ENCODE measurements around the gene STUB1. TPM values are rescaled to one million over a fixed set of nuclear protein-coding genes. Genes with fewer than 3 reads are reported as not detected.

STUB1 gene
- total and polyA plus RNA-seq, 2 experiments from 2014 or later: 201 to 207 TPM

DNA sequence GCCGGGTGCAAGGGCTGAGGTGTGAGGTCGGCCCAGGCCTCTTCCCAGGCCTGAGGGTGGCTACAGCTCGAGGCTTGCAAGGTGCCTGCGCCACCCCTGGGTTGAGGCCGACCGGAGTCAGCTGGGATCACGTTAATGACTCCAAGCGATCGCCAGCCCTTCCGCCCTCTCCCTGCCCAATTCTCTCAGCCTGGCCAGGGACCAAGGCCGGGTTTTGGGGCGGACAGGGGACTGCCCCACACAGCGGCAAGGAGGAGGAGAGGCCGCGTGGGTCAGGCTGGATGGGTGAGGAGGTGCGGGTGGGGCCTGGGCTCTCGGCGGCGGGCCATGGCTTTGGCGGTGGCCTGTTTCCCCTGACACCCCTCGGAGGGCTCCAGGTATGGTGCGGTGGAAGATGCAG, 13.2 kb downstream of the STUB1 start:
- no peak overlapping the region for H3K4me3 ChIP-seq
- H3K9me3 ChIP-seq (ENCODE audit: low read depth): no peaks in the 10 kb centered on the region
- TF ChIP-seq EZH2phosphoT487 (IDR thresholded peaks at IDR 0.05; ENCODE audit: insufficient read depth, low read depth) (no peak), EZH2 (IDR thresholded peaks at IDR 0.05; ENCODE audit: insufficient read depth, poor library complexity, severe bottlenecking) (no peak)
- H2AFZ ChIP-seq: no peak overlapping the region
- no peaks in the 10 kb centered on the region for H3K36me3 ChIP-seq (ENCODE audit: low read depth)
- H3K79me2 ChIP-seq (ENCODE audit: insufficient read depth): peaks cover 15% of the 10 kb centered on the region
- in situ Hi-C loops (cut with MboI): no loop called here
- 50 to 55% methylated on average over 17 to 21 of the region's 22 CpGs for WGBS, 2 experiments (ENCODE audit: low coverage in 1 of 2, low lambda C conversion rate in 2 of 2, missing lambda C conversion rate in 2 of 2)
- H3K27me3 ChIP-seq (replicated peaks; ENCODE audit: insufficient read depth): peaks cover 19% of the 10 kb centered on the region
- H3F3A ChIP-seq (ENCODE audit: insufficient read depth): no peaks in the 10 kb centered on the region
- no peak for DNase-seq
- no peak overlapping the region for H3K4me2 ChIP-seq (ENCODE audit: unreplicated experiment)
- H4K20me1 ChIP-seq (ENCODE audit: insufficient read depth): no peaks in the 10 kb centered on the region
- peaks cover 8% of the 10 kb centered on the region; the same call in 1 of the 2 replicates for H3K4me1 ChIP-seq (ENCODE audit: insufficient read depth)
- H3K9me2 ChIP-seq (ENCODE audit: insufficient read depth): no peaks in the 10 kb centered on the region
- H3K9ac ChIP-seq: no peak overlapping the region
- no peak overlapping the region for H3K27ac ChIP-seq

DNA sequence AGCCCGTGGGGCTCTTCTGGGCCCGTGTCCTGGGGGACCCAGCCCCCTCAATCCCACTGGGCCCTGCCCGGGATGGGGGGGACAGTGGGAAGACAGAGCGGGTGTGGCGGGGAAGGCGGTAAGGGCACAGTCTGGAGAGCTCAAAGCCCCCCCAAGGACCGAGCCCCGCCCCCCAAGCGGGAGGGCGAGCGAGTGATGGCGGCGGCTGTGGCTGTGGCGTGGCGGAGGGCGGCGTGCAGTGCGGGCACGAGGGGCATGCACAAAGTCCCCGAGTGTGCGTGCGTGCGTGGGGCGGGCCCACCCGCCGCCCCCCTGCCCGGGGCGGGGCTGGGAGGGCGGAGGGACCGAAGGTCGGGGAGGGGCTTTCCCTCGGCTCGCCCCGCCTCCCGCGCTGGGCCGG, 13.6 kb downstream of the STUB1 start:
- WGBS, 2 experiments (ENCODE audit: low coverage in 1 of 2, low lambda C conversion rate in 2 of 2, missing lambda C conversion rate in 2 of 2): 13 to 17% methylated on average over 7 to 22 of the region's 37 CpGs
- H3K4me1 ChIP-seq (ENCODE audit: insufficient read depth): peaks cover 8% of the 10 kb centered on the region; the same call in 1 of the 2 replicates
- peaks cover 11% of the 10 kb centered on the region for H3K79me2 ChIP-seq (ENCODE audit: insufficient read depth)
- no peaks in the 10 kb centered on the region for H4K20me1 ChIP-seq (ENCODE audit: insufficient read depth)
- H3K9me3 ChIP-seq (ENCODE audit: low read depth): no peaks in the 10 kb centered on the region
- peaks cover 19% of the 10 kb centered on the region for H3K27me3 ChIP-seq (replicated peaks; ENCODE audit: insufficient read depth)
- no peak overlapping the region for H3K9ac ChIP-seq
- no peak overlapping the region for H2AFZ ChIP-seq
- no peaks in the 10 kb centered on the region for H3F3A ChIP-seq (ENCODE audit: insufficient read depth)
- H3K9me2 ChIP-seq (ENCODE audit: insufficient read depth): no peaks in the 10 kb centered on the region
- no peak for DNase-seq
- H3K27ac ChIP-seq: no peak overlapping the region
- H3K4me2 ChIP-seq (ENCODE audit: unreplicated experiment): no peak overlapping the region
- H3K36me3 ChIP-seq (ENCODE audit: low read depth): no peaks in the 10 kb centered on the region
- no peak for TF ChIP-seq EZH2 (IDR thresholded peaks at IDR 0.05; ENCODE audit: insufficient read depth, poor library complexity, severe bottlenecking)
- TF ChIP-seq EZH2phosphoT487 (IDR thresholded peaks at IDR 0.05; ENCODE audit: insufficient read depth, low read depth): no peak
- in situ Hi-C loops (cut with MboI): no loop called here
- no peak overlapping the region for H3K4me3 ChIP-seq

DNA sequence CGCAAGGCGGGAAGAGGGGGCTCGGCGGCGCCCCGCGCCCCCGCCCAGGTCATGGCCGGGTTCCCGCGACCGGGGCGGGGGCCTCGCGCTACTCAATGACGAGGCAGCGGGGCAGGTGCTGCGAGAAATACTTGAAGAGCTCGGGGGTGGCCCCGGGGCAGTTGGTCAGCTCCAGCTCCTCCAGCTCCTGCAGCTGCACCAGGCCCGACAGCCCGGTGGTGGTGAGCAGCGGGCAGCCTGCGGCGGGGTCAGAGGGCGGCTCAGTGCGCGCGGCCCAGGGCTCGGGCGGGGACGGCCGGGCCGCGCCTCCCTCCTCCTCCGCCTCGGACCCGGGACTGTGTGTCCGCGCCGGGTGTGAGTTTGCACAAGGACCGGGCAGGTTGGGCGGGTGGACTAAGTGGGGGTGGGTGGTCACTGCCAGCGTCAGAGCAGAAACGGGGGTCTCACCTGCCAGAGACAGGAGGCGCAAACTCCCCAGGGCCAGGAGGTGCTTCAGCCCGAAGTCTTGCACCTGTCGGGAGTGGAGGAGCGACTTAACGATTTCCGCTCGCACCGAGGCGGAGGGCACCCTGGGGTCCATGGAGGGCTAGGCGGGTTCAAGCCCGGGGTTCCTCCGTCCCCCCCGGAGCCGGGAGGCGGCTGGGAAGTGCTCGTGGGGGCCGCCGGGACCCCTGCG, 14.1 kb downstream of the STUB1 start:
- DNase-seq: no peak
- H3K4me1 ChIP-seq (ENCODE audit: insufficient read depth): peaks cover 7% of the 10 kb centered on the region; the same call in 1 of the 2 replicates
- H3K27me3 ChIP-seq (replicated peaks; ENCODE audit: insufficient read depth): peaks cover 19% of the 10 kb centered on the region
- no peaks in the 10 kb centered on the region for H3F3A ChIP-seq (ENCODE audit: insufficient read depth)
- no peaks in the 10 kb centered on the region for H3K36me3 ChIP-seq (ENCODE audit: low read depth)
- H3K27ac ChIP-seq: no peak overlapping the region
- in situ Hi-C loops (cut with MboI): no loop called here
- H3K9ac ChIP-seq: no peak overlapping the region
- no peaks in the 10 kb centered on the region for H3K9me3 ChIP-seq (ENCODE audit: low read depth)
- no peak overlapping the region for H3K4me3 ChIP-seq
- 1 to 3% methylated on average over 23 to 53 of the region's 64 CpGs for WGBS, 2 experiments (ENCODE audit: low coverage in 1 of 2, low lambda C conversion rate in 2 of 2, missing lambda C conversion rate in 2 of 2)
- H3K79me2 ChIP-seq (ENCODE audit: insufficient read depth): peaks cover 6% of the 10 kb centered on the region
- no peak overlapping the region for H3K4me2 ChIP-seq (ENCODE audit: unreplicated experiment)
- H4K20me1 ChIP-seq (ENCODE audit: insufficient read depth): no peaks in the 10 kb centered on the region
- no peaks in the 10 kb centered on the region for H3K9me2 ChIP-seq (ENCODE audit: insufficient read depth)
- TF ChIP-seq EZH2phosphoT487 (IDR thresholded peaks at IDR 0.05; ENCODE audit: insufficient read depth, low read depth): no peak; the same call in 1 of the 2 replicates
- TF ChIP-seq EZH2 (IDR thresholded peaks at IDR 0.05; ENCODE audit: insufficient read depth, poor library complexity, severe bottlenecking): peak; percentile 80
- no peak overlapping the region for H2AFZ ChIP-seq

- no peaks in the 10 kb centered on the region for H3K79me2 ChIP-seq (ENCODE audit: insufficient read depth)
- peaks cover 19% of the 10 kb centered on the region for H3K27me3 ChIP-seq (replicated peaks; ENCODE audit: insufficient read depth)
- H3K4me3 ChIP-seq: no peak overlapping the region
- no peak for TF ChIP-seq EZH2 (IDR thresholded peaks at IDR 0.05; ENCODE audit: insufficient read depth, poor library complexity, severe bottlenecking)
- no peak; the same call in 1 of the 2 replicates for TF ChIP-seq EZH2phosphoT487 (IDR thresholded peaks at IDR 0.05; ENCODE audit: insufficient read depth, low read depth)
- no peak overlapping the region for H2AFZ ChIP-seq
- no peak overlapping the region for H3K27ac ChIP-seq
- no peaks in the 10 kb centered on the region for H3K36me3 ChIP-seq (ENCODE audit: low read depth)
- H3K9ac ChIP-seq: no peak overlapping the region
- in situ Hi-C loops (cut with MboI): no loop called here
- H3K9me2 ChIP-seq (ENCODE audit: insufficient read depth): no peaks in the 10 kb centered on the region
- H4K20me1 ChIP-seq (ENCODE audit: insufficient read depth): no peaks in the 10 kb centered on the region
- peaks cover 3% of the 10 kb centered on the region; the same call in 1 of the 2 replicates for H3K4me1 ChIP-seq (ENCODE audit: insufficient read depth)
- no peaks in the 10 kb centered on the region for H3K9me3 ChIP-seq (ENCODE audit: low read depth)
- no peak overlapping the region for H3K4me2 ChIP-seq (ENCODE audit: unreplicated experiment)
- WGBS, 2 experiments (ENCODE audit: low coverage in 1 of 2, low lambda C conversion rate in 2 of 2, missing lambda C conversion rate in 2 of 2): 2 to 4% methylated on average over 13 to 27 of the region's 37 CpGs
- no peaks in the 10 kb centered on the region for H3F3A ChIP-seq (ENCODE audit: insufficient read depth)
- DNase-seq: no peak
Measured at GRCh38 chr16:694863-695354, 14.7 kb downstream of the STUB1 start.

Measured in GM23248 (cell line).